KMS-11 (cell line): ENCODE results near the gene PMF1.

Experiments used
- H2AFZ ChIP-seq: fragments of 200-600 bp; sonication (generic); 2 replicates; pipeline ENCODE4 v1.6.1; 2016; ENCODE audit warnings: antibody characterized with exemption, mixed run types, low read depth
- H3K27ac ChIP-seq: fragments of 200-600 bp; sonication (generic); 2 replicates; pipeline ENCODE4 v1.6.1; 2016; ENCODE audit warnings: mild to moderate bottlenecking, mixed run types
- H3K27me3 ChIP-seq: fragments of 200-600 bp; sonication (generic); 2 replicates; pipeline ENCODE4 v1.6.1; 2017; ENCODE audit warnings: mild to moderate bottlenecking, low read depth, mixed run types, moderate library complexity; ENCODE audit not compliant: insufficient read depth
- H3K36me3 ChIP-seq: fragments of 200-600 bp; sonication (generic); 2 replicates; pipeline ENCODE4 v1.6.1; 2017; ENCODE audit warnings: mild to moderate bottlenecking, mixed run types; ENCODE audit not compliant: insufficient read depth
- H3K4me1 ChIP-seq: fragments of 200-600 bp; sonication (generic); 2 replicates; pipeline ENCODE4 v1.6.1; 2016; ENCODE audit warnings: mild to moderate bottlenecking, low read depth, mixed run types; ENCODE audit not compliant: poor library complexity, severe bottlenecking
- H3K4me2 ChIP-seq: fragments of 200-600 bp; sonication (generic); 2 replicates; pipeline ENCODE4 v1.7.0; 2016; ENCODE audit warnings: mild to moderate bottlenecking, mixed run types
- H3K4me3 ChIP-seq: fragments of 200-600 bp; sonication (generic); IDR thresholded peaks from 2 replicates; pipeline ENCODE4 v1.6.1; 2017; ENCODE audit warnings: low read depth, low read length, mixed read lengths; ENCODE audit not compliant: insufficient read depth
- H3K79me2 ChIP-seq: fragments of 200-600 bp; sonication (generic); 2 replicates; pipeline ENCODE4 v1.6.1; 2016; ENCODE audit warnings: low read depth, mixed run types; ENCODE audit not compliant: insufficient read depth
- H3K9ac ChIP-seq: fragments of 200-600 bp; sonication (generic); 2 replicates; pipeline ENCODE4 v1.6.1; 2016; ENCODE audit warnings: mild to moderate bottlenecking, mixed run types
- H4K20me1 ChIP-seq: fragments of 200-600 bp; sonication (generic); 2 replicates; pipeline ENCODE4 v1.6.1; 2016; ENCODE audit warnings: mild to moderate bottlenecking, mixed run types; ENCODE audit not compliant: insufficient read depth
- TF ChIP-seq, protein P1 (sequence below): fragments of 200-600 bp; sonication (generic); conservative IDR thresholded peaks from 2 replicates; pipeline ENCODE4 v1.6.1; 2017; ENCODE audit warnings: low read depth, mild to moderate bottlenecking, antibody characterized with exemption, low read length, moderate library complexity, mixed read lengths

PMF1 gene

DNA sequence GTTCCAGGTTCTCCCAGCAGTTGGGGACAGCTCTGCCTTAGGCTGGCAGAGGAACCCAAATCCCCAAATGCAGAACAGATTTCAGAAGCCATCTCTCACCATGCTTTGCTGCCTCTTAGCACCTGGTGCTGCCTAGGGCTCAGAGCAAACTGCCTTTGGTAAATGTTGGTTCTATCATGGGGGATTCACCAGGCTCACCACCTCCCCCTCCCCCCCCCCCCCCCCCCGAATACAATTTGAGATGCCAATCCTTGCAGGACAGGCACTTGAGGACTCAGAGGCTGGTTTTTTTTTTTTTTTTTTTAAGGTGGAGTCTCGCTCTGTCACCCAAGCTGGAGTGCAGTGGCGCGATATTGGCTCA is 35.5 kb downstream of the PMF1 start:
- Histone ChIP-seq H4K20me1 (no peaks in the 10 kb centered on the region), H3K4me2 (no peak overlapping the region), H2AFZ (no peak overlapping the region), H3K79me2 (no peaks in the 10 kb centered on the region), H3K4me3 (no peak overlapping the region), H3K4me1 (peaks cover 17% of the 10 kb centered on the region), H3K9ac (no peak overlapping the region), H3K36me3 (peaks cover 18% of the 10 kb centered on the region; the same call in 1 of the 2 replicates), H3K27ac (no peak overlapping the region), H3K27me3 (no peaks in the 10 kb centered on the region)
- TF ChIP-seq, protein P1, sequence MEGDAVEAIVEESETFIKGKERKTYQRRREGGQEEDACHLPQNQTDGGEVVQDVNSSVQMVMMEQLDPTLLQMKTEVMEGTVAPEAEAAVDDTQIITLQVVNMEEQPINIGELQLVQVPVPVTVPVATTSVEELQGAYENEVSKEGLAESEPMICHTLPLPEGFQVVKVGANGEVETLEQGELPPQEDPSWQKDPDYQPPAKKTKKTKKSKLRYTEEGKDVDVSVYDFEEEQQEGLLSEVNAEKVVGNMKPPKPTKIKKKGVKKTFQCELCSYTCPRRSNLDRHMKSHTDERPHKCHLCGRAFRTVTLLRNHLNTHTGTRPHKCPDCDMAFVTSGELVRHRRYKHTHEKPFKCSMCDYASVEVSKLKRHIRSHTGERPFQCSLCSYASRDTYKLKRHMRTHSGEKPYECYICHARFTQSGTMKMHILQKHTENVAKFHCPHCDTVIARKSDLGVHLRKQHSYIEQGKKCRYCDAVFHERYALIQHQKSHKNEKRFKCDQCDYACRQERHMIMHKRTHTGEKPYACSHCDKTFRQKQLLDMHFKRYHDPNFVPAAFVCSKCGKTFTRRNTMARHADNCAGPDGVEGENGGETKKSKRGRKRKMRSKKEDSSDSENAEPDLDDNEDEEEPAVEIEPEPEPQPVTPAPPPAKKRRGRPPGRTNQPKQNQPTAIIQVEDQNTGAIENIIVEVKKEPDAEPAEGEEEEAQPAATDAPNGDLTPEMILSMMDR = no peak

DNA sequence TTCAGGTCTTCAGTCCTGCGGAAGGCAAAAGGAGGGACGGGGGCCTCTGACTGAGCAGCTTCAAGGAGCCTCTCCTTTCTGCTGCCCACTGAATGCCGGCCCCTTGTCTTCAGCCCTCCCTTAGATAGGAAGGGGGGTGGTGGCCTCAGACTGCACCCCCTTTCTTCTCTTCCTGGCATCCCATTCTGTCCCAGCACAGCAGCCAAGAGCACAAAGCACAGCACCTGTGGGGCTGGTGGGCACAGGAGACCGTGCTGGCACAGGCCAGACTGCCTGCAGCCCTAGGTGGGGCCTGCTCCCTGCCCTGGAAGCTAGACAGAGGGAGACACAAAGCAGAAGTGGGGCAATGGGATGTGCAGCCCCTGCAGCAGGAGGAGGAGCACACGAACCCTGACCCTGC is 36.8 kb downstream of the PMF1 start:
- Histone ChIP-seq H2AFZ (no peak overlapping the region), H4K20me1 (no peaks in the 10 kb centered on the region), H3K79me2 (no peaks in the 10 kb centered on the region), H3K36me3 (peaks cover 18% of the 10 kb centered on the region; the same call in 1 of the 2 replicates), H3K4me1 (peaks cover 19% of the 10 kb centered on the region), H3K4me2 (no peak overlapping the region), H3K27ac (no peak overlapping the region), H3K9ac (no peak overlapping the region), H3K27me3 (no peaks in the 10 kb centered on the region), H3K4me3 (no peak overlapping the region)
- TF ChIP-seq, protein P1 = no peak

DNA sequence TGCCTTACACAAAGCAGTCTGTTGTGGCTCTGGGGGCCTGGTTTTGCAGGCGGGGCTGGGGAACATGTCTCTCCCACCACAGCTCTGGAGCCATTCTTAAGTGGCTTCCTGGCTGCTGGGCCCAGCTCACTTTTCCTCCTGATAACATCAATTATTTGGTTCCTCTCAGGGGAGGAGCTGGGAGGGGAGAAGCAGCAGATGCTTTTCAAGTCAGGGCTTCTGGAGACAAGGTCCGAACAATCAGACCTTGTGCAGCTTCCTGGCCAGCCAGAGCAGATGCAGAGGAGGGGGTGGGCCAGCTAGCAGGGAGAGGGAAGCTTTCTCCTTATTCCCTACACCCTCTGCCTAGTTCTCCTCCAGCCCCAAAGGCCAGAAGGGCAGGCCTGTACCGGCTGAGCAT is 38.7 kb downstream of the PMF1 start:
- Histone ChIP-seq H4K20me1 (no peaks in the 10 kb centered on the region), H3K9ac (no peak overlapping the region), H3K36me3 (peaks cover 27% of the 10 kb centered on the region; the same call in 1 of the 2 replicates), H3K27me3 (no peaks in the 10 kb centered on the region), H3K79me2 (no peaks in the 10 kb centered on the region), H3K27ac (no peak overlapping the region), H3K4me2 (no peak overlapping the region), H3K4me1 (peaks cover 19% of the 10 kb centered on the region), H2AFZ (no peak overlapping the region), H3K4me3 (no peak overlapping the region)
- TF ChIP-seq, protein P1 = no peak

DNA sequence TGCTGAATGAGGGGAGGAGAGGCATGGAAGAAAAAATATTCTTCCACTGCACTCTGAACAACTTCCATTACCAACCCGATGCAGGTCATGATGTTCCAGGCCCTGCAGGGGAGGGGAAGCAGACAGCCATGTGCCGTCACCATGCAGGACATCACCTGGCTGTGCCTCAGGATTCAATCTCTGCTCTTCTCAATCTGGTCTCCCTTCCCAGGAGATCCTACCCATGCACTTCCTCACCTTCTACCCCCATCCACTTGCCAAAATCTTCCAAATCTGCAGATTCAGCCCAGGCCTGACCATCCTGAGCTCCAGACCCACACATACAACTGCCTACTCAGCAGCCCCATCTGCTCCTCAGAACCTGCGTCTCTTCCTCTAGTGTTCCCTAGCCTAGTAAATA is 40.8 kb downstream of the PMF1 start:
- Histone ChIP-seq H4K20me1 (no peaks in the 10 kb centered on the region), H3K79me2 (no peaks in the 10 kb centered on the region), H3K4me2 (no peak overlapping the region), H3K27ac (no peak overlapping the region; the same call in 1 of the 2 replicates), H2AFZ (no peak overlapping the region), H3K9ac (no peak overlapping the region), H3K27me3 (no peaks in the 10 kb centered on the region), H3K4me3 (no peak overlapping the region), H3K36me3 (peaks cover 42% of the 10 kb centered on the region; the same call in 1 of the 2 replicates), H3K4me1 (peaks cover 19% of the 10 kb centered on the region)
- TF ChIP-seq, protein P1 = no peak

DNA sequence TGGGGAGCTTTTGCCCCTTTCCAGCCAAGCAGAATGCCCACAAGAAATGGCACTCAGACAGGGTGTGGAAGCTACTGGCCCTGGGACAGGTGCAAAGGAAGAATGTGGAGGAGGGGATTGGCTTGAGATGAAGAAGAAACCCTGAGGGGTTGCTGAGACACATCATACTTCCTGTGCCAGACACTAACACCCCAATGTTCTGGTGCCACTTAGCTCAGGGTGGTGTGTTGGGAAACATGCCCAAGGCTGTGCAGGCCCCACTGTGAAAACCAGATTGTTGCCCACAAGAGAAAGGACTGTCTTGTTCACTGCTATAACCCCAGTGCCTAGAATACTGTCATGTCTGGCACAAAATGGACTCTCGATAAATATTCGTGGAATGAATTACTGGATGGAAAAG is 44.9 kb downstream of the PMF1 start:
- Histone ChIP-seq H4K20me1 (no peaks in the 10 kb centered on the region), H3K4me3 (no peak overlapping the region), H3K9ac (no peak overlapping the region), H3K36me3 (peaks cover 51% of the 10 kb centered on the region; the same call in 1 of the 2 replicates), H3K27ac (no peak overlapping the region; the same call in 1 of the 2 replicates), H3K4me2 (no peak overlapping the region), H3K27me3 (no peaks in the 10 kb centered on the region), H2AFZ (no peak overlapping the region), H3K4me1 (peaks cover 26% of the 10 kb centered on the region), H3K79me2 (no peaks in the 10 kb centered on the region)
- TF ChIP-seq, protein P1 = no peak
